GM10248 (cell line): Measurements from ENCODE around the gene CBR1.

Source experiments
- CTCF ChIA-PET: fragments of 300-600 bp; sonication (Branson Sonifier 250); formaldehyde crosslinking; extraction: SDS; loops from one replicate; lab custom pipeline; 2021; ENCODE audit warnings: antibody characterized with exemption; lab: Yijun Ruan, JAX
- POLR2A ChIA-PET: fragments of 350-650 bp; sonication (Branson Sonifier 250); formaldehyde crosslinking; extraction: SDS; loops from one replicate; lab custom pipeline; 2020; ENCODE audit warnings: antibody characterized with exemption; lab: Yijun Ruan, JAX
- DNase-seq: peaks from one replicate; pipeline ENCODE4 v3.0.0; 2012; ENCODE audit errors: extremely low spot score
- CTCF ChIP-seq: IDR thresholded peaks from 2 replicates; pipeline ENCODE4 v1.5.1; 2012; ENCODE audit warnings: mild to moderate bottlenecking, low read depth; ENCODE audit errors: extremely low read depth, missing control alignments, control extremely low read depth

CBR1 gene

GRCh38 chr21:36069713-36070583, at the start of gene CBR1:
CBR1 (plus strand) TSS chr21:36070024; CDS start chr21:36070116, 92 bp downstream.
- TF ChIP-seq CTCF, result no peak
- ChIA-PET CTCF (interaction anchor here (1.2 to 2.1 kb wide), 2 partner anchors 42 to 50 kb away, joined by 4 to 7 read pairs; no protein-coding TSS in a partner anchor), POLR2A (interaction anchor here (0.6 kb wide), 1 partner anchor 43 kb away, joined by 4 read pairs; no protein-coding TSS in a partner anchor)
- peak; percentile 91 for DNase-seq

GRCh38 chr21:36021251-36021837, 48.5 kb upstream of the CBR1 start:
- DNase-seq, result peak; percentile 67
- CTCF ChIA-PET, result interaction anchor here (1.0 kb wide), 1 partner anchor 1275 kb away, joined by 3 read pairs; no protein-coding TSS in a partner anchor
- TF ChIP-seq CTCF, result no peak
- POLR2A ChIA-PET, result no interaction called here

GRCh38 chr21:36022427-36023091, 47.3 kb upstream of the CBR1 start:
- no peak for TF ChIP-seq CTCF
- POLR2A ChIA-PET, result no interaction called here
- CTCF ChIA-PET, result interaction anchor here (1.0 kb wide), 1 partner anchor 11 kb away, joined by 3 read pairs; no protein-coding TSS in a partner anchor
- DNase-seq, result no peak

GRCh38 chr21:36023092-36023480, 46.7 kb upstream of the CBR1 start:
- ChIA-PET POLR2A (no interaction called here), CTCF (interaction anchor here (1.0 to 2.9 kb wide), 2 partner anchors 11 to 12 kb away, joined by 3 to 7 read pairs; no protein-coding TSS in a partner anchor)
- no peak for TF ChIP-seq CTCF
- no peak for DNase-seq

GRCh38 chr21:36024782-36025181, 45.0 kb upstream of the CBR1 start:
- CTCF ChIA-PET, result interaction anchor here (2.9 kb wide), 1 partner anchor 9 kb away, joined by 7 read pairs; no protein-coding TSS in a partner anchor
- POLR2A ChIA-PET, result no interaction called here
- TF ChIP-seq CTCF, result no peak
- DNase-seq, result no peak

- no peak for DNase-seq
- ChIA-PET POLR2A (no interaction called here), CTCF (interaction anchor here (0.6 to 3.6 kb wide), 16 partner anchors 9 to 1665 kb away, joined by 3 to 23 read pairs (median 4); no protein-coding TSS in a partner anchor)
- no peak for TF ChIP-seq CTCF
Observed at GRCh38 chr21:36027347-36027746, 42.5 kb upstream of the CBR1 start.
